ENCODE results near the gene MOK.

The MOK gene

DNA sequence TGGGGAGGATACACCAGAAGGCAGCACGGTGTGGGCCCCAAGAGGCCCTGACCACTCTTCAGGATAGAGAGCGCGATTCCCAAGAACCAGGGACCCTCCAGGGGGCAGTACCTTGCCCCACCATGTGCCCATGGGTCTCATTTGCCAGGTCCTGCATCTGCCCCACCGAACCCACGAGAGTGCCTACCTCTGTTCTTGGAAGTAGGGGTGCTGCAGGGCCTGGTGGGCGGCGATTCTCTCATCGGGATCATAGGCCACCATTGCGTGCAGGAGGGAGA is 72.7 kb downstream of the MOK start:
- Histone ChIP-seq H3K9ac (ENCODE audit: low read depth, low read length) (no peak overlapping the region), H3K4me1 (ENCODE audit: control insufficient read depth, insufficient read depth, low read length) (peaks cover 9% of the 10 kb centered on the region; the same call in 1 of the 2 replicates), H3K36me3 (ENCODE audit: control insufficient read depth, insufficient read depth, low read length) (no peaks in the 10 kb centered on the region), H3K27me3 (ENCODE audit: control insufficient read depth, insufficient read depth, low read length) (no peaks in the 10 kb centered on the region), H3K27ac (ENCODE audit: low read depth, low read length) (no peak overlapping the region), H3K4me3 (ENCODE audit: low read depth, low read length) (no peak overlapping the region), H3K9me3 (ENCODE audit: control insufficient read depth, insufficient read depth, low read length) (no peaks in the 10 kb centered on the region)

DNA sequence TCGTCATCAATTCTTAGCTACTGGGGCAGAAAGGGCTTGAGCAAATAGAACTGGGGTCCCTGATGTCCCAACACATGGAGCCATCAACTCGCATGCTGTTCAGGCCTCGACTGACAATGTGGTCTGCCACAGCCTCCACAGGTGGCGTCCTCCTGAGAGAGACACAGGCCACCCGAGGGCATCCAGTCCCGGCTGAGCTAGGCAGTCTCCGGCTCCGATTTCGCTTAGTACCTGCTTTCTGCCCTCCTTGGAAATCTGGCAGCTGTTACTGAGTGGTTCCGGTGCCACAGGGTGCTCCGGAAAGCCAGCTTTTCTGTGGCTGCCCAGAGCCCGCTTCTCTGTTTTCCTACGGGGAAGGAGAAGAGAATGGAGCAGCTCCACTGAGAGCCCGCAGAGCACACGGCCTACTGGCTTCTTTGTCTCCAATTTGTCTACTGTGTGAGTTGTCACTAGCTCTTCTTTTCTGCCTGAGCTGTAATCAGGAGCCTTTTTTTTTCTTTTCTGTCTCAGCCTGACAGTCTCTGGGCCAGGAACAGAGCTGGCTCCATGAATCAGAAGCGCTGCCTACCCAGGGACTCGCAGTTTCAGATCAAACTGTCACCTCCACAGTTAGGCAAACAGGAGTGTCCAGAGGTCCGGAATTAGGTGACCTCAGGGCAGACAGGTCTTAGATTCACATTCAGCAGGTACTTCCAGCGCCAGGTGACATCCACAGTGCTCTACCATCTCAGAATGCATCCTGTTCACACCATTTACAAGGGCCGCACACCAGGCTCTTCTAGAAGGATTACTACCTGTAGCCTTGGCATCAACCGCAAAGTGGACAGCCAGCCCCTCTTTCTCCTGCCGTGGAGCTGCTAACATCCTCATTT is 73.3 kb downstream of the MOK start:
- no peaks in the 10 kb centered on the region for H3K36me3 ChIP-seq (ENCODE audit: control insufficient read depth, insufficient read depth, low read length)
- no peaks in the 10 kb centered on the region for H3K27me3 ChIP-seq (ENCODE audit: control insufficient read depth, insufficient read depth, low read length)
- no peak overlapping the region for H3K4me3 ChIP-seq (ENCODE audit: low read depth, low read length)
- no peak overlapping the region for H3K27ac ChIP-seq (ENCODE audit: low read depth, low read length)
- H3K9ac ChIP-seq (ENCODE audit: low read depth, low read length): no peak overlapping the region
- no peaks in the 10 kb centered on the region for H3K9me3 ChIP-seq (ENCODE audit: control insufficient read depth, insufficient read depth, low read length)
- H3K4me1 ChIP-seq (ENCODE audit: control insufficient read depth, insufficient read depth, low read length): peaks cover 9% of the 10 kb centered on the region; the same call in 1 of the 2 replicates

DNA sequence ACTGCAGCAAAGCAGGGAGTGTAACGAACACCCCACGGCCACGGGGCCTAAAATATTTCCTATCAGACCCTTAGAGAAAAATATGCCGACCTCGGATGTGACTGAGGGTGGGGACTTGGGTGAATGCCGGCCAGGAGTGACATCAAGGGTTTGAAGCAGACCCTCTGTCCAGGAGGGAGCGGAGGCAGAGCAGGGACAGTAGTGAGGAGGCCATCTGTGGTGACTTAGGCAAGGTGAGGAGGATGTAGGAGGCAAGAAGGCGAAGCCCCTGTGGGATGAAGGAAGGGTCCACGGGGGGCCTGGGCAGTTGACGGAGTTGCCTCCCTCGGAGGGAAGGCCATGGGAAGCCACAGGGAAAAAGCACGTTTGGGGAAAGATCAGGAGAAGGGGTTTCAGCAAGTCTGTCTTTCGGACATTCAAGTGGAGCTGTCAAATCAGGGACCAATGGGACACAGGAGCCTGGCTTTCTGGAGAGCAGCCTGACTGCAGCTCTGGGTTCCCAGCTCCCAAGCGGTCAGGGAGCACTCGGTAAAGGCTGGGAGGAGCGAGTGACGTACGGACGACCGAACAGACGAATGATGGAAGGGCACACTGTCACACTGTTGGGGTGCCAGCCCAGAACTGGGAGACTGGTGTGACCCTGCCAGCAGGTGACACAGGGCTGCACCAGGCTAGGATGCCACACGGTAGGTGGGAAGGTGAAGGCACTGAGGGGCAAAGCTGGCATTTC is 74.3 kb downstream of the MOK start:
- H3K4me1 ChIP-seq (ENCODE audit: control insufficient read depth, insufficient read depth, low read length): 0 out of 2 replicates have a peak, but pooled peaks cover 3% of the 10 kb centered on the region
- no peak overlapping the region for H3K27ac ChIP-seq (ENCODE audit: low read depth, low read length)
- H3K9ac ChIP-seq (ENCODE audit: low read depth, low read length): no peak overlapping the region
- no peak overlapping the region for H3K4me3 ChIP-seq (ENCODE audit: low read depth, low read length)
- H3K36me3 ChIP-seq (ENCODE audit: control insufficient read depth, insufficient read depth, low read length): no peaks in the 10 kb centered on the region
- no peaks in the 10 kb centered on the region for H3K27me3 ChIP-seq (ENCODE audit: control insufficient read depth, insufficient read depth, low read length)
- H3K9me3 ChIP-seq (ENCODE audit: control insufficient read depth, insufficient read depth, low read length): no peaks in the 10 kb centered on the region

DNA sequence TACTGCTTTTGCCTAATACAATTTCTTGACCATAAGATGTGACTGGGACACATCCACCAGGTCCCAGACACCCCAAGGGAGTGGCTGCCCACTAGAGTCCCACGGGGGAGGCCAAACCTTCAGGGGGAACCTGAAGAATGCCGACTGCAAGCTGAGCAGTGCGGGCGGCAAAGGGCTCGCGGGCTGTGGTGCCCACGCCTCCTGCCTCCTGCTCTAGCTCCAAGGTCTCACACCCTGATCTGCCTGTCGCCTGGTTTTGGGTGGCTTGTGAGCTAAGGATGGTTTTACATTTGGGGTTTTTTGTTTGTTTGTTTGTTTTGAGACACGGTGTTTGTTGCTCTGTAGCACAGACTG is 75.2 kb downstream of the MOK start:
- H3K4me1 ChIP-seq (ENCODE audit: control insufficient read depth, insufficient read depth, low read length): no peaks in the 10 kb centered on the region

DNA sequence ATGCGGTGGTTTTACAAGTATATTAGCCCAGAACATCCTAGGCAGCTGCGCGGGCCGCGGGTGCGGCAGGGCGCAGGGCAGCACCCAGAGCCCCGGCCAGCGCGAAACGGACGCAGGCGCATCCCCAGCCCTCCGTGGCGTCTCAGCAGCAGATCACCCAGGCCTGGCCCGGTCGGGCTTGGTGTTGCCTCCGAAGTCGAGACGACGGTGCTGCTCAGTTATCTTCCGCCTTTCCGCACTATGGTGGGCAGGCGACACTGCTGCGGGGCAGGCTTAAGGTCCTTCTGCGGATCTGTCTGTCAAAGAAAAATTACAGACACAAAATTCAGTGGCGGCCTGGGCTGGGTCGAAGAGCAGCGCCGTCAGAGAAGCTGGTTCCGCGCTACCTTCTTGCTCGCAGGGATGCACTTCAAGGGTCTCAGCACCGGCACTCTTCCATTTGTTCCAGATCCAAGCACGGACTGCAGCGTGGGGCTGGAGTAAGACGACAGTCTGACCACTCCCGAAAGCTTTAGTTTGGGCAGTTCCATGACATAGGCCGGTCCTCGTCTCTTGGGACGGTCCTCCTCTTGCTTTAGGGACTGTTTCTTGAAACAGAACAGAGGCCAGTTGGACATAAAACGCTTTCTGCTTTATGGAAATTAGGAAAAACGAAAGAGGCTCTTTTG is 75.8 kb downstream of the MOK start:
- H3K4me1 ChIP-seq (ENCODE audit: control insufficient read depth, insufficient read depth, low read length): no peaks in the 10 kb centered on the region
- no peak overlapping the region for H3K4me3 ChIP-seq (ENCODE audit: low read depth, low read length)
- no peak overlapping the region for H3K27ac ChIP-seq (ENCODE audit: low read depth, low read length)
- no peaks in the 10 kb centered on the region for H3K27me3 ChIP-seq (ENCODE audit: control insufficient read depth, insufficient read depth, low read length)
- H3K9me3 ChIP-seq (ENCODE audit: control insufficient read depth, insufficient read depth, low read length): no peaks in the 10 kb centered on the region
- H3K9ac ChIP-seq (ENCODE audit: low read depth, low read length): no peak overlapping the region; the same call in 1 of the 2 replicates
- no peaks in the 10 kb centered on the region for H3K36me3 ChIP-seq (ENCODE audit: control insufficient read depth, insufficient read depth, low read length)

More for the DNA sequence above, 75.2 kb downstream of the MOK start:
- Histone ChIP-seq H3K27me3 (ENCODE audit: control insufficient read depth, insufficient read depth, low read length) (no peaks in the 10 kb centered on the region), H3K9me3 (ENCODE audit: control insufficient read depth, insufficient read depth, low read length) (no peaks in the 10 kb centered on the region), H3K4me3 (ENCODE audit: low read depth, low read length) (no peak overlapping the region), H3K27ac (ENCODE audit: low read depth, low read length) (no peak overlapping the region), H3K9ac (ENCODE audit: low read depth, low read length) (no peak overlapping the region), H3K36me3 (ENCODE audit: control insufficient read depth, insufficient read depth, low read length) (no peaks in the 10 kb centered on the region)

DNA sequence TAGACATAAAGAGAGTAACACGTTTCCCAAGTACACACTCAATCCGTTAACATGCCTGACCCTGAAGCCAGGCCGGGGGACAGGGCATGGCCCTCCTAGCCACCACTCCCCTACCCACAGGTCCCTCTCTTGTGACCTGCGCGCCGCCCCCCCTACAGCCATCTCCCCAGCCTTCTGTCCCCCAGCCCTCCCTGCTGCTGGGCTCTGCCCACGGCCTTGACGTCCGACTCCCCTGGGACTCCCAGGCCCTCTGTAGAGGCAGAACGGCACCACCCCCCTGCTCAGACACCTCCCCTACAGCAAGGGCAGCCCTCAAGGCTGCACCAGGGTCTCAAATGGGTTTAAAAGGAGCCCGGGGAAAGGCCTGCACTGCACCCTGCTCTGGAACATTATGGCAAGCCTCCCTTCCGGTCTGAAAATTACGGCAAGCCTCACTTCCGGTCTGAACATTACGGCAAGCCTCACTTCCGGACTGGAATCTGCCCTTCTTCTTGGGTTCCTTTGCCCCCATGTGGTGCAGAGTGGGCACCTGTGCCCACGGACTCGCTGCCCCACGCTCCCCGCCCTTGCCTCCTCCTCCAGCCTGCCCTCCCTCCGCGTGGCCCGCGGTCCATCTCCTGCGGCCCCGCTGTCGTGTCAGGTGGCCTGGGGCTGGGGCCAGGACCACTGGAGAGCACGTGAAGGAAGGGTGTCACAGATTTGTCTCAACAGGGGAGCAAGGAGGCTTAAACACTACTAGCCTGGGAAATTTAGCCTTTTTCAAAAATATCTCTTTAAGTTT is 77.6 kb downstream of the MOK start:
- Histone ChIP-seq H3K9me3 (ENCODE audit: control insufficient read depth, insufficient read depth, low read length) (no peaks in the 10 kb centered on the region), H3K4me1 (ENCODE audit: control insufficient read depth, insufficient read depth, low read length) (no peaks in the 10 kb centered on the region), H3K27ac (ENCODE audit: low read depth, low read length) (no peak overlapping the region), H3K36me3 (ENCODE audit: control insufficient read depth, insufficient read depth, low read length) (peaks cover 3% of the 10 kb centered on the region; the same call in 1 of the 2 replicates), H3K9ac (ENCODE audit: low read depth, low read length) (no peak overlapping the region), H3K4me3 (ENCODE audit: low read depth, low read length) (no peak overlapping the region), H3K27me3 (ENCODE audit: control insufficient read depth, insufficient read depth, low read length) (no peaks in the 10 kb centered on the region)

DNA sequence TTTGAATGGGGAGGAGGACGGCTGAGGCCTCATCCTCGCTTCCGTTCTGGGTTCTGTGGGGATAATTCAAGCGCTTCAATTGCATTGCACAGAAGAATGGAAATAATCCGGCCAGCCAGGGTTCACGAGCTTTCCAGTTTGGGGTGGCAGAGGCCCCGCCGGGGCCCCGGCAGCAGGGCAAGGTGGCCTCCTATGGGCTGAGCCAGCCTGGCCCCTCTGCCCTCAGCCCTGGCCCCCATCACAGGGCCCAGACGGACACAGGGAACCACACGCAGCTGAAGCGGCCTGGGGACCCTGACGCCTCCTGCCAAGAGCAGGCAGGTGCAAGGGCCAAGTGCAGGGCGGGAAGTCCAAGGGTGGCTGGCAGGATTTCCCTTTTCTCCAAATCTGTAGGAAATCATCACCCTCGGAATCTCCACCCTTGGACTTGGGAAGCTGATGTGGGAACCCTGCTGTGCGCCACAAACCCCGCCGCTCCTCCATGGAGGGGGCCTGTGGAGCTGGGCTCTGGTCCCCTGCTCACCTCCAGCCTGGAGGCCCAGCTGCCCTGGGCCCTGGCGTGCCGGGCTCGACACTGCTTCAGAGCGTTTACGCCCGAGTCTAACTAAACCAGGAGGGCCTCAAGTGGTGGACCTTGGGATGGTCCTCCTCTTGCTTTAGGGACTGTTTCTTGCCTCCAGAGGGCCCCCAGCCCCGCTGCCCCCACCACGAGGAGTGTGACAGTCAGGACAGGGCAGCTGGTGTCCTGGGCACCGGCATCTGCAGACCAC is 78.4 kb downstream of the MOK start:
- Histone ChIP-seq H3K9ac (ENCODE audit: low read depth, low read length) (no peak overlapping the region), H3K9me3 (ENCODE audit: control insufficient read depth, insufficient read depth, low read length) (no peaks in the 10 kb centered on the region), H3K36me3 (ENCODE audit: control insufficient read depth, insufficient read depth, low read length) (peaks cover 3% of the 10 kb centered on the region; the same call in 1 of the 2 replicates), H3K4me3 (ENCODE audit: low read depth, low read length) (no peak overlapping the region), H3K27ac (ENCODE audit: low read depth, low read length) (no peak overlapping the region), H3K4me1 (ENCODE audit: control insufficient read depth, insufficient read depth, low read length) (peaks cover under 1% of the 10 kb centered on the region; the same call in 1 of the 2 replicates), H3K27me3 (ENCODE audit: control insufficient read depth, insufficient read depth, low read length) (no peaks in the 10 kb centered on the region)

DNA sequence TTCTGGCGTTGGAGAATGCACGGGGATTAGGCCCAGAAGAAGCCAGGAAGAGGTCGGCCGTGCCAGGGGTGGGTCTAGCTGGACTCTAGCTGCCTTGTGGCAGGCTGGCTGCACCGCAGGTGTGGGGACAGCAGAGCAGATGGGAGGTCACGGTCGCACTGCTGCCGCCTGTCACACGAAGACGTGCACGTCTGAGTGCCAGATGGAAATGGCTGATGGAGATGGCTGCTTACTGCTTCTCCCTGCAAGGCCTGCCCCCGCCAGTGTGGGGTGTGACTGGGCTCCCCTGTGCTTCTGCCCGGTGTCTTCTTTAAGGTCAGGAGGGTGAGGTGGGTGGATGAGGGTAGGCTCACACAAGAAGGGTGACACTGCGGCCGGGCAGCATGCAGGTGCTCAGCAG is 79.0 kb downstream of the MOK start:
- no peak overlapping the region for H3K4me3 ChIP-seq (ENCODE audit: low read depth, low read length)
- H3K27me3 ChIP-seq (ENCODE audit: control insufficient read depth, insufficient read depth, low read length): no peaks in the 10 kb centered on the region
- peaks cover 6% of the 10 kb centered on the region; the same call in 1 of the 2 replicates for H3K4me1 ChIP-seq (ENCODE audit: control insufficient read depth, insufficient read depth, low read length)
- peaks cover 3% of the 10 kb centered on the region; the same call in 1 of the 2 replicates for H3K36me3 ChIP-seq (ENCODE audit: control insufficient read depth, insufficient read depth, low read length)
- no peak overlapping the region for H3K27ac ChIP-seq (ENCODE audit: low read depth, low read length)
- no peak overlapping the region for H3K9ac ChIP-seq (ENCODE audit: low read depth, low read length)
- no peaks in the 10 kb centered on the region for H3K9me3 ChIP-seq (ENCODE audit: control insufficient read depth, insufficient read depth, low read length)

DNA sequence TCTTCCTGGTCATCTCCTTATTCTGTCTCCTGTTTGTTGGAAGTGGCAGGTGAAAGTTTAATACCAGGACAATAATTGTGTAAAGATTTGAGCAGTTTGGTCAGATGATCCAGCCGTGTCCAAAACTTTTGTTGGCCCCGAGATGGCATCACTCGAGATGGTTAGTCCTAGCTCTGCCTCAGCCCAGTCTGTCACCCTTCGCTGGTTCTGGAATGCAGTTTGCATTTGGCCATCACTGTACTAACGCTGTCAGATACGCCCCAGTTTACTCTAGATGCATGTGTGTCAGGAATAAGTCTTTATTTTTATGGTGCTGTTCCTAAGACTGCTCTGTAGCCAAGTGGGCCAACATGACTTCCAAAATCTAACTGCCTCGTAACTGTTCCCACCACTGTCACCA is 79.6 kb downstream of the MOK start:
- H3K36me3 ChIP-seq (ENCODE audit: control insufficient read depth, insufficient read depth, low read length): peaks cover 3% of the 10 kb centered on the region; the same call in 1 of the 2 replicates
- no peaks in the 10 kb centered on the region for H3K9me3 ChIP-seq (ENCODE audit: control insufficient read depth, insufficient read depth, low read length)
- no peak overlapping the region for H3K4me3 ChIP-seq (ENCODE audit: low read depth, low read length)
- H3K9ac ChIP-seq (ENCODE audit: low read depth, low read length): no peak overlapping the region
- no peaks in the 10 kb centered on the region for H3K27me3 ChIP-seq (ENCODE audit: control insufficient read depth, insufficient read depth, low read length)
- peaks cover 9% of the 10 kb centered on the region; the same call in 1 of the 2 replicates for H3K4me1 ChIP-seq (ENCODE audit: control insufficient read depth, insufficient read depth, low read length)
- no peak overlapping the region for H3K27ac ChIP-seq (ENCODE audit: low read depth, low read length)

DNA sequence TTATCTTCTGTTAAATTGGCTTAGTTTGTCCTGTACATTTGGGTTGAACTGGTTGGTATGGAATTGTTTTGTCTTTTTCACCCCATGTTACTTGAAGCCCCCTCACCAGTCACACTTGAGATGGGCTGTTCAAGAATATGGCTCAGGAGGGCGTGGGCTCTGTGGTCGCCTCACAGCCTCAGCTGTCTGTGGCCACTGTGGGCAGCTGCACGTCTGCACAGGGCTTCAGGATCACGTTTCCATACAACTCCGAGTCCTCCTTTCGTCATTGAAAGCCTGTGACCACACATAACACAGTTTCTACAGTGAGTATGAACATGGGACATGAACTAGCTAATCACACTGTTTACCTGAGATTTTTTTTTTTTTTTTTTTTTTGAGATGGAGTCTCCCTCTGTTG is 81.3 kb downstream of the MOK start:
- no peak overlapping the region for H3K9ac ChIP-seq (ENCODE audit: low read depth, low read length)
- H3K27ac ChIP-seq (ENCODE audit: low read depth, low read length): no peak overlapping the region
- peaks cover 9% of the 10 kb centered on the region; the same call in 1 of the 2 replicates for H3K4me1 ChIP-seq (ENCODE audit: control insufficient read depth, insufficient read depth, low read length)
- H3K4me3 ChIP-seq (ENCODE audit: low read depth, low read length): no peak overlapping the region
- H3K27me3 ChIP-seq (ENCODE audit: control insufficient read depth, insufficient read depth, low read length): no peaks in the 10 kb centered on the region
- H3K36me3 ChIP-seq (ENCODE audit: control insufficient read depth, insufficient read depth, low read length): peaks cover 3% of the 10 kb centered on the region; the same call in 1 of the 2 replicates
- no peaks in the 10 kb centered on the region for H3K9me3 ChIP-seq (ENCODE audit: control insufficient read depth, insufficient read depth, low read length)
